VCaP (cell line): ENCODE data around the gene USF3.
A peak's percentile ranks its signal among the peaks of the same experiment; 100 is the strongest.

Source experiments
- H3K27ac ChIP-seq: fragments of 450-650 bp; 2 replicates; pipeline ENCODE4 v1.5.1; 2017
- CTCF ChIP-seq: fragments of 450-650 bp; conservative IDR thresholded peaks from 2 replicates; pipeline ENCODE4 v1.5.1; 2017; ENCODE audit warnings: mild to moderate bottlenecking, moderate library complexity

Gene USF3

GRCh38 chr3:113634782-113635474 is 61.5 kb downstream of the USF3 start:
- H3K27ac ChIP-seq = peak overlapping the region; percentile 25; the same call in 1 of the 2 replicates
- TF ChIP-seq CTCF = no peak

GRCh38 chr3:113631573-113631972 is 64.9 kb downstream of the USF3 start:
- H3K27ac ChIP-seq = no peak overlapping the region
- no peak for TF ChIP-seq CTCF

- H3K27ac ChIP-seq = no peak overlapping the region
- TF ChIP-seq CTCF = no peak
Observed at GRCh38 chr3:113630956-113631542, 65.4 kb downstream of the USF3 start.

- no peak overlapping the region for H3K27ac ChIP-seq
- TF ChIP-seq CTCF = no peak
Observed at GRCh38 chr3:113629584-113630421, 66.6 kb downstream of the USF3 start.

GRCh38 chr3:113628788-113629187 is 67.7 kb downstream of the USF3 start:
- no peak for TF ChIP-seq CTCF
- no peak overlapping the region for H3K27ac ChIP-seq

GRCh38 chr3:113628316-113628715 is 68.1 kb downstream of the USF3 start:
- no peak for TF ChIP-seq CTCF

More at GRCh38 chr3:113628316-113628715, 68.1 kb downstream of the USF3 start:
- H3K27ac ChIP-seq = no peak overlapping the region
